Measurements from ENCODE around the gene ABLIM2.

The ABLIM2 gene

DNA sequence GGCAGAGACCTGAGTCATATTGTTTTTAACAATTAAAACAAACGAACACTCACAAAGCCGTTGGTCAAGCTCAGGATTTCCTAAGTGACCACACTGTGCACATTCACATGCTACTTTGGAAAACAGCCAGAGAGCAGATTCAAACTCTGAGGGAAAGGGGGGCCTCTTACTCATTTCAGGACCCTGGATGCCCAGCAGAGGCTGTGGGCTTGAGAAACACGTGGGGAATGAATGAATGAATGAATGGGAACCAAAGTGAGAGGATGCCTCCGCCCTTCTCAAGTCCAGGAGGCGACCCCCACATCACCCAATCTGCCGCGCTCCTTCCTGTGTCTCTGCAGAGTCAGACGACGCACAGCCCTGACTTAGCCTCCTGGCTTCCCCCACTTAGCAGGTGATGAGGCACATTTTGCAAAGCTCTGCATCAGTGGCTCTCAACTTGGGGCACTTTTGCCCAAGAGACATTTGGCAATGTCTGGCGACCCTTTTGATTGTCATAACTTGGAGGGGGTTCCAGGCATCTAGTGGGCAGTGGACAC is 76.0 kb downstream of the ABLIM2 start:
- no peak for DNase-seq

DNA sequence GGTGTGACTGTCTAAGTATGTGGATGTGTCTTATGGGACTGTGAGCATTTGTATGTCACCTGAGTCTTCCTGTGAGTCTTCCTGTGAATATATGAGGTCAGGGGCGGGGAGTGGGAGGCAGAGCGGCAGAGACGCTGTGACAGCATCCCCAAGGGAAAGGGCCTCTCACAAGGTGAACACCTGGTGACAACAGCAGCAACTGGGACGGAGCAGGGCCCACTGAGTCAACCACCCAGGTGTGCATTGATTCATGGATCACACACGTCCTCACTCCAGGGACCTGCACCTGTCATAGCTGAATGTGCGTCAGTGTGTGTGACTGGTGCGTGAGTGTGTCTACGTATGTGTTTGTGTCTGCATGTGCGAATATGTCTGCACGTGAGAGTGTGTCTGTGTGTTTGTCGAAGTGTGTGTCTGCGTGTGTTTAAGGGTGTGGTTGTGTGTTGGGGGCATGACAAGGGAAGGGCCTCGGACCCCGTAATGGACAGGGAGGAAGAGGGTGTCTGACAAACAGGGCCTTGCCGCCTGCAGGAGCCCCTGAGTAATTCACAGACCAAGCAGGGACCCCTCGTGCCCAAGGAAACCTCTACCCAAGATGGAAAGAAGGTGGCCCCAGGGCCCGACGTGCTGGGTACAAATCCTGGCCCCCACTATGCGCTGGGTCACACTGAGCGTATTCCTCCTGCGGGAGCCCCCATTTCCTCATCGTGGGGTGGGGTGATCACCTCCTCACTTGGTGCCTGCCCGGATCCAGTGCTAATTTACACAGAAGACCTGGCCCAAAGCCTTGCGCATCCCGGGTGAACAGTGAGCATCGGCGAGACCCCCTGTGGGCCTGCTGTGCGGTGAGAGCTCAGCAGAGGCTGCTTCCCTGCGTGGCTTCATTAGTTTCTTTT is 76.7 kb downstream of the ABLIM2 start:
- DNase-seq = no peak

DNA sequence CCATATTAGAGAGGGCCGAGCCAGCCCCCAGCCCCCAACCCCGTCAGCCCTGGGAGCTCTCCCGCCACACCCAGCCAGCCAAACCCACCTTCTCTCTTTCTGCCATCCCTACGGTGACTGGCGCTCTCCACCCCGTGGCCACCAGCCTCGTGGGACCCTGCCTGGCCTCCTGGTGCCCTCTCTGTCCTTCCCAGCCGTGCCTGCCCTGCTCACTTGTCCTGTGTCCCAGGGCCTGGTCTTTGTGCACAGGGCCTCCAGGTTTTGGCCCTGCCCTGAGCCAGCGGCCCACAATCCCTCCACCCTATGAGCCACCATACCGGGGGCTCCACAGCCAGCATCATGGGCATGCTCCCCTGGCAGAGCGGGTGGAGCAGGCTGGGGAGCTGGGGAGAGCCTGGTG is 77.4 kb downstream of the ABLIM2 start:
- no peak for DNase-seq

- DNase-seq = no peak
Measured at GRCh38 chr4:8080754-8081065, 77.9 kb downstream of the ABLIM2 start.

DNA sequence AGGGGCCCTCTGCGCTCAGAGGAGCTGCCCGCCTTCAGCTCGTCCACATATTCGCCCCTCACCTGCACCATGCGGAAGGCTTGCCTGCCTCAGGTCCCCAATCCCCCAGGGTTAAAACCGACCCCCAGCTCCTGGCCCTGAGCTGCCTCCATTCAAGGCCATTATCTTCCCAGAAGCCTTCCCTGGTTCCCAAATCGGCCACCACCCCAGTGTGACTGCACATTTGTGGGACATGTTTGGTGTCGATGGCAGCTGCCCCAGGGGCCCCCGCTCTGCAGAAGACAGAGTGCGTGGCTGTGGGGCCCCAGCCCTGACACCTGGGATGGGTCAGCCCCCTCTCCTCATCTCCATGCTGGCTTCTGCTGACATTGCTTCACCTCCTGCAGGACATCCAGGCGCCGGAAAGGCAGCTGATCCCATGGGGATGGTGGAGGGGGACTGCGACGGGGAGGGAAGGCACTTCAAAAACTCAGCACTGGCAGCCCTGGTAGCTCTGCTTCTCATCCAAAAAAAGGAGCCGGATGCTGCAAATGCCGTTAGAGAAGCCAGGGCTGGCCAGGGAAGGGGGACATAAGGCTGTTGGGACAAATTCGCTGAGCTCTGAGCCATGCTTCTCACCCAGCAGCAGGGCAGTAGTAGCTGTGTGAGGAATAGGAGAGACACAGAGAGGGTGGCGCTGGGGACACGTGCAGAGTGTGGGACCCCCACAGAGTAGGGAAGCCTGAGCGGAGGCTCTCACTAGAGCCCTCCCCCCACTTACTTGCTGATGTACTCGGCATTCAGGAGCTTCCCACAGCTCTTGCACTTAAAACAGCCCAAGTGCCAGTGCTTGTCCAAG is 78.5 kb downstream of the ABLIM2 start:
- DNase-seq = no peak

- DNase-seq = no peak
Measured at GRCh38 chr4:8079031-8079885, 79.4 kb downstream of the ABLIM2 start.

- no peak for DNase-seq
Measured at GRCh38 chr4:8078610-8079015, 80.0 kb downstream of the ABLIM2 start.

- no peak for DNase-seq
Measured at GRCh38 chr4:8078109-8078494, 80.5 kb downstream of the ABLIM2 start.

GRCh38 chr4:8077181-8078108 is 81.2 kb downstream of the ABLIM2 start:
- DNase-seq = no peak

DNA sequence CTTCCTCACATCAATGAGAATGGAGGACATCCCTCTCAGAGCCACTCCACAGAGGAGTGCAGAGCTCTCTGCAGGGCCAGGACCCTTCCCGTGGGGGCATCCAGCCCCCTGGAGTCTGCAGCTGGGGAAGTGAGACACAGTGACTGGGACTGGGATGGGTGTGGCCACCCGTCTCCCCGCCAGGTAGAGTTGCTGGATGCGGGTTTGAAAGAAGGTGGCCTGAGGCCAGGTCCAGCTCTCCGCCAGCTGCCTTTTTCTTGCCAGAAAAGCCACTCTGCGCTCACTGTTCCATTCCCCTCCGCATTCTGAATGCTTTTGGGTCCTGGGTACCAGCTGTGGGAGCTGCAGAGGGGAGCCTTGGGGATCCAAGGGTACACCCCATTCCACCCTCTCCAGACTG is 82.6 kb downstream of the ABLIM2 start:
- DNase-seq = no peak

- no peak for DNase-seq
Measured at GRCh38 chr4:8073206-8073863, 85.3 kb downstream of the ABLIM2 start.

DNA sequence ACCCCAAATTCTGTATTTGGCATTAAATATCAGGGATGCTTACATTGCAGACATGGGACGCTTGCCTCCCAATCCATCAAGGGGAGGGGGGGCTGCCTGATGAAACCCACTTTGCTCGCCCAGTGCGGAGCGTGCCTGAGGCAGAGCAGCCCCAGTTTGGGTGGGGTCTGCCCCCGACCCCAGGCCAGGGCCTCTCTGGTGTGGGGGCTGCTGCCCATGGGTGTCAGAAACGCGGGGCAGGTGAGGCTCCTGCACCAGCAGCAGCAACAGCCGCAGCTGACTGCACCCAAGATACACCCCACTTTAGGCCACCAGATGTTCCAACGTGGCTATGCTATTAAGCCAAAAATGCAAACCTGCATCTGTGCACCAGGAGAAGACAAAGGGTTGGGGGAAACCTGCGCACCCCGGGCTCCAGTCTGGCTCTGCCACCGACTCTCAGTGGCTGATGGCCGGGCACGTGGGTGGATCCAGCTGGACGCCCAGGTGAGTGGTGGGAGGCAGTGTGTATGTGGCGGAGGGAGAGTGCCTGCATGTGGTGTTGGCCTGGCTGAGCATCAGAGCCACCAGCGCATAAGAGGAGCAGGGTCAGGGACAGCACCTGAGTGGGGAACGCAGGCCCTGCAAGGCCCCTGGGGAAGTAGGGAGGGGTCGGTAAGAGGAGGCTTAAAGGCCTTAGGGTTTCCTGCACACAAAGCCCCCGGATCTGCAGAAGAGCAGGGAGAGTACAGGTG is 86.2 kb downstream of the ABLIM2 start:
- DNase-seq = no peak

GRCh38 chr4:8071766-8072165 is 86.8 kb downstream of the ABLIM2 start:
- no peak for DNase-seq

GRCh38 chr4:8070736-8071718 is 87.6 kb downstream of the ABLIM2 start:
- no peak for DNase-seq

DNA sequence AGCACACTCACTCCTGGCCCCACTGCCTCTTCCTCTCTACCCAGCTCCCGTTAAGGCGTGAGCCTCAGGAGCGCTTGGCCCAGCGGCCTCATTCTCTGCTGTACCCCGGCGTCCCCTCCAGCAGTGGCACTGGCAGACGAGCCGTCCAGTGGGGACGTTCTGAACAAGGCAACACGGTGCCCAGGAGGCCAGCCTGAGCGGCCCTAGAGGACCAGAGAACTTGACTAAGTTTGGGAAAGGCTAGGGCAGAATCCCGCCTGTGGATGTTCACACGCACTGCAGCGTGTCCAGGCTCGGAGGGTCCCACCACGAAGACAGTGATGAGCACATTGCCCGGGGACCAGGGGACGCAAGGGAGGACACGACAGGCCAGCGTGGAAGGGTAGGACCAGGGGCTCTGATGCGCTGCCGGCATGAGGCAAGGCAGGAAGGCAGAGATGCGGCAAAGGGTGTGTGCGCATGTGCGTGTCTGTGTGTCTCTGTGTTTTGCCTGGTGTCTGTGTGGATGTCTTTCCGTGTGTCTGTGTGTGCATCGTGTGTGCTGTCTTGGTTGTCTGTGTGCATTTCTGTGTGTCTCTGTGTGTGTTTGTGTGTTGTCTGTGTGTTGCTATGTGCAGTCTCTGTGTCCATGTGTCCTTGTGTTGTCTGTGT is 89.4 kb downstream of the ABLIM2 start:
- DNase-seq = no peak

GRCh38 chr4:8067945-8068896 is 90.4 kb downstream of the ABLIM2 start:
- no peak for DNase-seq

GRCh38 chr4:8067274-8067936 is 91.2 kb downstream of the ABLIM2 start:
- no peak for DNase-seq
